ENCODE measurements around the gene PRDM16. TPM values are rescaled to one million over a fixed set of nuclear protein-coding genes. Genes with fewer than 3 reads are reported as not detected.
"Not testable (repeated sequence)": the region's sequence is repeated elsewhere in the genome, so short reads cannot be mapped to it uniquely, and the experiment has no call there.

PRDM16 gene
- total RNA-seq, 1 donor from 2014 or later, result not detected

GRCh38 chr1:3148171-3148570 lies 79.2 kb downstream of the PRDM16 start:
- no peak for DNase-seq

DNA sequence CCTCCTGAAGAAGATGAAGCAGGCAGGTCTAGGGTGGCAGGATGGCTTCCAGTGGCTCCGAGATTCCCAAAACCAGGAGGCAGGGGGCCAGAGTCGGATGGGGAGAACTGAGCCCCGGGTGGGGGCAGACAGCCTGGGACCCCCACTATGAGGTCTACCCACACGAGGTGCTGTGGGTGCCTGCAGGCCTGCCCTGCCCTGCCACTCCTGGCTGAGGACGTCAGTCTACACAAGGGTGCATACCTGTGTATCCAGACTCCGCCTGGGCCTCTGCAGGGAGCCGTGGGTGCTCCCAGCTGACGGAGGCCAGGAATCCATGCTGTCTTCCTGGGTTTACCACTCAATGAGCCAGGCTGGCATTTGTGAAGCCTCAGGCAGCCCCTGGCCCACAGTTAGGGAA lies 80.3 kb downstream of the PRDM16 start:
- DNase-seq, result no peak

DNA sequence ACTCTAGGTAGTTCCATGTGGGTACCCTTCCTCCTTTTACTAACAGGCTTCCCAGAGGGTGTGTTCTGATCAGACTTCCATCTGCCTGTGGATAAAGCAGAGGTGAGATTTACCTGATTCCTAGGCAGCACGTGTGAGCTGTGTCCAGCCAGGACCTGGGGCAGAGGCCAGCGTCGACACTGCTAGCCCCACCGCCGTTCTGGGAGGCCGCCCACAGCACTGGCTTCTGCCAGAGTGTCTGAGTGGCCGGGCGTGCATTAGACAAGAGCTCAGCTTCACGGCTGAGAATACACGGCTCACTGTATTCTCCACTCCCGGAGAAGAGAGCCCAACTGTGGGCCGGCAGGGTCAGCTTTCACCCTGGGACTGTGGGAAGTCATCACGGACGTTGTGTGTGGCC lies 82.5 kb downstream of the PRDM16 start:
- DNase-seq, result no peak

DNA sequence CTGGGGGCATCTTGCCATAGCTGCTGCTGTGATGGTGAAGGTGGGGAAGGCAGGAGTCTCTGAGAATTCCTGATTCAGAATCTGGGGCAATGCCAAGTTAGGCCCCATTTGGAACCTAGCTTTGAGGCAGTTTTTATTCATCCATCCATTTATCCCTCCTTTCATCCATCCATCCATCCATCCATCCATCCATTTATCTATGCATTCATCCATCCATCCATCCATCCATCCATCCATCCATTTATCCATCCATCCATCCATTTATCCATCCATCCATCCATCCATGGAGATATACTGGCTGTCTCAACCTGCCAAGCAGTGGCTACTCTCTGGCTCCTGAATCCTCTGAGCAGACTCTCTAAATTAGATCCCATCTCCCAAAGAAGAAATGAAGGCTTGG lies 83.1 kb downstream of the PRDM16 start:
- no peak for DNase-seq

GRCh38 chr1:3153197-3153596 lies 84.2 kb downstream of the PRDM16 start:
- DNase-seq, result no peak

DNA sequence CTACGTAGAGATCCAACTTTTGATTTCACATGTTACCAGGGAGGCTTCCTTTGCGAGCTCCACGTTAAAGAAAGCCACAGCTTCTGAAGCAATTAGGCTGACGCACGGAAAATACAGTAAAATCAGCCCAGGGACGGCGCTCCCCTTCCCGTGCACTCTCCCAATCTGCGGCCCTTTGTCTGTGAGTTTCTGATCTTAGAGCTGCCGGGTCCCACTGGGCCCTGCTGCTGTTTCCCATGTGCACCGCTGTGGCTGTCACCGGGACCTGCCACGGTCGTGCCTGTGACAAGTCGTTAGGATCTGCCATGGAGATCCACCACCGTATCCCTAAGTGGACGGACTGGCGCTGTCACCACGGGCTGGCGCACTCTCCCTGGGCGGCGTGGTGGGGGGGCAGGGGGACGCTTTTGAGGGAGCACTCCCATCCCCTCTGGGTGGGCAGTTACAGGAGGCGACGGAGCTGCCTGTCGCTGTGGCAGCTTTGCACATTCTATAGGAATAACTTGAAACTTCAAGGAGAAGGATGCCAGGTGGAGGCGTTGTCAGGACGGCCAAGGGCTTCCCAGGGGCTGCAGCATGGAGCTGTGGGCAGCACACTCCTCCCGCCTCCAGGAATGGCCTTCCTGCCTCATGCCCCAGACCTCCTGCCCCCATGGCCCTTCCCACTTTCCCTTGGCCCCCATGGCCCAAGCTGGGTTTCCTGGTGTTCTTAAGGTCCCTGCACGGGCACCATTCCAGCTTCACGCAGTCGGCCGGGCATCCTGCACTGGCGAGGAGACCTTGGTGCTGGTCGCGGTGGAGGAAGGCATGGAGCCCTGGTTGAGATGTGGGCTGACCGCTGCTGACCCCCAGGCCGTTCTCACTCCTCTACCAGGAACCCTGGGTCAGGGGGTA lies 85.1 kb downstream of the PRDM16 start:
- no peak for DNase-seq

DNA sequence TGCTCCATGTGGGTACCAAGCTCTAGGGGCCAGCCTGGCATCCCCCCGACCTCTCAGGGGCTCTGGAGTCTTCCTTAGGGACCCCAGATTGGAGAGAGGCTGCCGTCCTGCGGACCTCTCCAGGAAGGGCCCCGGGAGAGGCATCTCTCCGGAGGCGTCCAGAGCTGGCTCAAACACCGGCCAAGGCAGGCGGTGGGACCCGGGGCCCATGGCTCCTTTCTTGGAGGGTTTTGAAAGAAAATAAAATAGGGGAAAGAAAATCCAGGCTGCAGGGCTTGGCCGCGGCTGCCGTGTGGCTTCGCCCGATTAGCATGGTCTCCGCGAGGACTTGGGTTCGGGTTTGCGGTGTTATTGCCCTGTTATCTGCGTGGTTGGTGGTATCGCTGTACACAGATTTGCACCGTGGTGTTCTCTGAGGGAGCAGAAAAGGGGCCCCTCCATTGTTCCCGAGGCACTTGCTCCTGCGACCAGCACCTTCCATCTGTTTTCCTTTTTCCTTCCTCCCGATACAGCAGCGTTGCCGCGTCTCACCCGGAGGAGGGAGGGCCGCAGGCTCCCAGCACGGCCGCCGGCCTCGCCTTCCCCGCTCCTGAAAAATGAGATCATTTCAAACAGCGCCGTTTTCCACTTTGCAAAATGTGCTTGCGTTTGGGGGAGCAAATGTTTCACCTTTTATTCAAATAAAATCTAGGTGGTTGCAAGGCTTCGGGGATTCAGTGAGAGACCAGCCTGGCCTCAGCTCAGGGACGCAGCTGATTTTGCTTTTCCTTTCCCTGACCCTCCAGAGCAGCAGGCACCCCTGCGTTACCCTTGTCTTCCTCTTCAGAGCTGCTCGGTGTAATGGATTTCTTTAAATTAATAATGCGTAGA lies 86.3 kb downstream of the PRDM16 start:
- peak; percentile 14 for DNase-seq

- DNase-seq, result no peak
Measured at GRCh38 chr1:3155926-3156220, 86.9 kb downstream of the PRDM16 start.

DNA sequence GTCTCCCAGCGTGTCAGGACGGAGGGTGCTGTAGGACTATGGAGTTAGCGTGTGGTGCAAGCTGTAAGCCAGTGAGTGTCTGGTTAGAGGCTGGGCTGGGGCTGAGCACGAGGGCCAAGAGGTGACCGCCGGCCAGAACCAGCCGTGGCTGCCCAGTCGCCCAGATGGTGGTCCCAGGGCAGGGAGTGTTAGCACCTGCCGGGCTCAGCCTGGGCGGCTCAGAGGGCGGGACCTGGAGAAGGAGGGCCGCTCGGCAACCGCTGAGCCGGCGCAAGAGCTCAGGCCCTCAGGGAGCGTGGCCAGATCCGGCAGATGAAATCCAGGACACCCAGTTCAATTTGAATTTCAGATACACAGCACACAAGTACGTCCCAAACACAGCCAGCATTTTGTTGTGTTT lies 87.9 kb downstream of the PRDM16 start:
- DNase-seq, result no peak

- DNase-seq, result no peak
Measured at GRCh38 chr1:3158347-3158746, 89.3 kb downstream of the PRDM16 start.

GRCh38 chr1:3159121-3159520 lies 90.1 kb downstream of the PRDM16 start:
- no peak for DNase-seq

- DNase-seq, result no peak
Measured at GRCh38 chr1:3159996-3160395, 91.0 kb downstream of the PRDM16 start.

DNA sequence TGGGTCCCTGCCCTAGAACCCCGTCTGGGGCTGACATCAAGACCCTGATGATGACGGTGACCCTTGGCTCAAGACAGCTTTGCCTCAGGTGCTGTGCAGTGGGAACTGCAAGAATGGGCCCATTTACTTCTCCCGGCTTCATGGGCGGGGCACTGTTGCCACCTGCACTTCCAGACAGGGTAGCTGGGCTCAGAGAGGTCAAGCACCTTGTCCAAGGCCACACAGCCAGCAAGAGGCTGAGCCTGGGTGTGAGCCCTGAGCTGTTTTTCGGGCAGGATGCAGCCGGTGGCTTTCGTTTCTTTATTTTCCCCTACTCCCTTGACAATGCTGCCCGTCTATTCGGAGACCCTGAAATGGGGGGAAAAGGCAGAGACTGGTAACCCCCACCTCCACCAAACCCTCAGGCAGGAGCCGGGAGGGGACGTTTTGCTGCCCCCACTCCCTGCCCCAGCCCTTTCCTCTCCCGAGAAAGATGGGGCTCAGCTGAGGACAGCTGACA lies 91.7 kb downstream of the PRDM16 start:
- DNase-seq, result no peak

- no peak for DNase-seq
Measured at GRCh38 chr1:3161176-3161840, 92.3 kb downstream of the PRDM16 start.

DNA sequence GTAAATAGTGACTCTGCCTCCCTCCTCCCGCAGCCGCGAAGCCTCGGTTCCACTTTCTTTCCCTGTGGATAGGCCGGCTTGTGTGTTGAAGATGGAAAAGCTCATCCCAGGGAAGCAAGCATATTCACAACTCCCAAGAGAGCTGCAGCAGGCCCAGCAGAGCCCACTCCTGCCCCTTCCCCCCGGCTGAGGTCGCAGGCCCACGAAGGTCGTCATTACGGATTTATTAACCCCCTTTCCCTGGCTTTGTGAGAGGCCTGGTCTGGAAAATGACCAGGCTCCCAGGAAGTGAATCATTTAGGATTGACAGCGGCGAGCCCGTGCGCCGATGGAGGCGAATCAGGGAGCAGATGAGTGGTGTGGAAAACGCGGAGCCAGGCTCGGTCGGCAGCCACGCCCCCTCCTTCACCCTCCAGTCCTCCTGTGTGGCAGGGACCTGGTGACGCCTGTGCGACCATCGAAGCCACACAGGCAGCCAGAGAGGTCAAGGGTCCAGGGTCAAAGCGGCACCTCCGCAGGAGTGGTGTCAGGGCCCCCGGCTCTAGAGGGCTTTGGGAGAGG lies 93.4 kb downstream of the PRDM16 start:
- DNase-seq, result no peak

DNA sequence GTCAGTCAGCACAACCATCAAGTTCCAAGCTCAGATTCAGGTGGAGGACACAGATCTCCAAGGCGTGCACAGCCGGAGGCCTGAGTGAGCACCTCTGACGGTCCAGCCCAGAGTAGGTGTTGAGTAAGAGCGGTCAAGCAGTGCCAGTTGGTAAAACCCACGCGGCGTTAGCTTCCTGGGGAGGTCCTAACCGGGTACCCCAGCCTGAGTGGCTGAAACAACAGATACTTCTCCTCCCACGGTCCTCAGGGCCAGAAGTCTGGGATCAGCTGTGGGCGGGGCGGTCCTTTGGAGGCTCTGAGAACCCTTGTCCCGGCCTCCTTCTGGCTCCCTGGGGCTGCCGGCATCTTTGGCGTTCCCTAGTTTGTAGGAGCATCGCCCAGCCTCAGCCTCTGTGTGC lies 94.4 kb downstream of the PRDM16 start:
- no peak for DNase-seq

- DNase-seq, result no peak
Measured at GRCh38 chr1:3164671-3165070, 95.7 kb downstream of the PRDM16 start.

GRCh38 chr1:3165189-3165588 lies 96.2 kb downstream of the PRDM16 start:
- DNase-seq, result not testable (repeated sequence)

DNA sequence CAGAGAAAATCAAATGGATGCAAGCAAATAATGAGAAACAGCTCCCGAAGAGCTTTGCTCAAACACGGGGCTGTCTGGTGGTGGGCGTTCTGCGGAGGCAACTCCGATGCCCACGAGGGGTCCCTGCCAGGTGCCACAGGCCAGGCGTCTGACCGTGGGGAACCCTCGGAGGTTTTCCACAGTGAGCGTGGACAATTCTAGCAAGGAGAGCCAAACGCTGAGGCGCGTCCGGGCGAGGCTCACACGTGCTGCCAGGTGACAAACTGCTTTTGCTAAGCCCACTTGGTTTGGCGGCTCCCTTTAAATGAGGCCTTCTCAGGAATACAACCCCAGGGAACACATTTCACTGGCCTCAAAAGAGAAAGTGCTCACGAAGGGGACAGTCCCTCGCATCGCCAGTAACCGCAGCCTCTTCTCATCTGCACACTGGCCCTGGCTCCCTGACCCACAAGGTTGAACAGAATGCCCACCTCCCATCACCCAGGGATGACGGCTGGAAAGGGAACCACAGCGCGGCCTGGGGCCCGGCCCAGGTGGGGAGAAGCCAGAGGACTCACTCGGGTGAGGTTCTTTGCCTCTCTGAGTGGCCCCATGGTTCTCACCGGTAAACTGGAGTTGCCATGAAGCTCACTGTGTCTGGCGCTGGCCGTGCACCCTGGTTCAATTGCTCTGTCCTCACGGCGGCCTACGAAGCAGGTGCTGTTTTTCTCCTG lies 97.4 kb downstream of the PRDM16 start:
- no peak for DNase-seq

- DNase-seq, result no peak
Measured at GRCh38 chr1:3167255-3167654, 98.3 kb downstream of the PRDM16 start.

- DNase-seq, result no peak
Measured at GRCh38 chr1:3168678-3169077, 99.7 kb downstream of the PRDM16 start.

DNA sequence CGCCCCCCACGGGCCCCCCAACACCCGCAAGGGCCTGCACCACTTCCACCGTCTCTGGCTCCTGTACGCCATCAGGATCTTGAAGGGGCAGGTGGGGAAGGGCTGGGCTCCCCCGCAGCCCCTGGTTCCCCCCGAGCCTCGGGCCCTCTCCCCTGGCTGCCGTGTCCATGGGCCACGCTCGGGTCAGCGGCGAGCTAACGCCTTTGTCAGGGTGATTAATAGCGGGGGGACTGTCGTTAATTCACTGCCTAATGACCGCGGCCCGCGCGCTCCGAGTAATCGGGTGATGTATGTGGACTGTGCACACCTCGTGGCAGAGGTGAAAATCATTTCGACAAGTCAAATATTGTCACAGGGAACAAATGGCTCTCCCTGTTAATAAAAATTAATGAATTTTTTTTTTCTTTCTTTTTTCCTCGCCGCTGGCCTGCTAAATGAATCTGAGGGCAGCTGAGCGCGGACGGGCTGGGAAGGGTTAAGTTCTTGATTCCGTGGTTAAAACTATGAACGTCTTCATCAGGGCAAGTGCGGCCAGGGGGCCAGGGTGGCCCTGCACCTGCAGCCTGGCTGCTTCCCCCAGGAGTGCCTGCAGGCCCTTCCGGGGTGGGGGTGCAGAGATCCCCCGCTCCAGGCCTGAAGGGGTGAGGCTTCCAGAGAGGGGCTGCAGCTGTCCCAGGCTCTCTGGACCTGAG lies 100.8 kb downstream of the PRDM16 start:
- no peak for DNase-seq
